HepG2 (cell line): ENCODE results near the gene WRAP73. TPM values are rescaled to one million over a fixed set of nuclear protein-coding genes. Genes with fewer than 3 reads are reported as not detected.
A peak's percentile ranks its signal among the peaks of the same experiment; 100 is the strongest.

Experiments
- CEBPB ChIP-seq: IDR thresholded peaks from 2 replicates; pipeline ENCODE4 v1.6.1; 2011; ENCODE audit warnings: low read depth, low read length, improper control_type of control experiment, borderline replicate concordance
- FOXP1 ChIP-seq, 2 experiments: fragments of 450-650 bp in 1 of 2; IDR thresholded peaks; 2 replicates each; pipeline ENCODE4 v1.6.1; 2017 to 2018; ENCODE audit warnings: antibody characterized with exemption in 1 of 2
- MYPOP ChIP-seq: sonication (generic); formaldehyde crosslinking; IDR thresholded peaks from 2 replicates; pipeline ENCODE4 v1.8.1; 2023; ENCODE audit warnings: mild to moderate bottlenecking, moderate library complexity, missing genetic modification reagents
- NFYB ChIP-seq: sonication (generic); formaldehyde crosslinking; IDR thresholded peaks from 2 replicates; pipeline ENCODE4 v1.4.0; 2020; ENCODE audit warnings: missing genetic modification reagents
- POGK ChIP-seq: sonication (generic); formaldehyde crosslinking; conservative IDR thresholded peaks from 2 replicates; pipeline ENCODE4 v1.8.0; 2022; ENCODE audit warnings: mild to moderate bottlenecking, moderate library complexity, missing genetic modification reagents
- RARG ChIP-seq: sonication (generic); formaldehyde crosslinking; IDR thresholded peaks from 2 replicates; pipeline ENCODE4 v1.4.0; 2020; ENCODE audit warnings: low read depth, mild to moderate bottlenecking, missing genetic modification reagents
- RFXANK ChIP-seq: IDR thresholded peaks from 2 replicates; pipeline ENCODE4 v1.6.1; 2016
- RNF2 ChIP-seq: fragments of 450-650 bp; conservative IDR thresholded peaks from 2 replicates; pipeline ENCODE4 v1.6.1; 2016; ENCODE audit warnings: low read depth
- SAP130 ChIP-seq: IDR thresholded peaks from 2 replicates; pipeline ENCODE4 v1.6.1; 2016; ENCODE audit warnings: low read depth
- ZBTB44 ChIP-seq: sonication (generic); formaldehyde crosslinking; IDR thresholded peaks from 2 replicates; pipeline ENCODE4 v1.4.0; 2020; ENCODE audit warnings: missing genetic modification reagents
- ZMYM3 ChIP-seq: sonication (generic); formaldehyde crosslinking; IDR thresholded peaks from 2 replicates; pipeline ENCODE4 v1.5.1; 2020; ENCODE audit warnings: mild to moderate bottlenecking, missing genetic modification reagents
- ZNF281 ChIP-seq: sonication (generic); formaldehyde crosslinking; IDR thresholded peaks from 2 replicates; pipeline ENCODE4 v1.4.0; 2020; ENCODE audit warnings: missing genetic modification reagents, borderline replicate concordance
- ZNF710 ChIP-seq: sonication (generic); formaldehyde crosslinking; IDR thresholded peaks from 2 replicates; pipeline ENCODE4 v1.5.0; 2020; ENCODE audit warnings: mild to moderate bottlenecking, missing genetic modification reagents, borderline replicate concordance
- ZNF75D ChIP-seq: sonication (generic); formaldehyde crosslinking; IDR thresholded peaks from 2 replicates; pipeline ENCODE4 v1.8.1; 2023; ENCODE audit warnings: missing genetic modification reagents, mild to moderate bottlenecking, borderline replicate concordance
- ZNF879 ChIP-seq: sonication (generic); formaldehyde crosslinking; IDR thresholded peaks from 2 replicates; pipeline ENCODE4 v1.8.1; 2023; ENCODE audit warnings: missing genetic modification reagents
- polyA plus RNA-seq, 8 experiments: library from polyadenylated mRNA; depleted of rRNA in 3 of 8; stranded (reverse) in 7 of 8; unstranded in 1 of 8; fragments of >200 nt; fragmentation: Illumina TruSeq in 4 of 8; extraction: Trizol in 4 of 8; gene quantifications; 2 replicates each; pipeline versions ENCODE4 v1.2.1 to v1.2.3, GENCODE V29; 2011 to 2016; ENCODE audit warnings: low read depth in 4 of 8, missing spikeins in 1 of 8, mixed read lengths in 1 of 8; ENCODE audit not compliant: insufficient read depth in 1 of 8
- total RNA-seq, 5 experiments: library from RNA; depleted of rRNA; stranded (reverse); fragments of >200 nt; fragmentation: Illumina TruSeq; extraction: Trizol; gene quantifications; 2 replicates each; pipeline ENCODE4 v1.2.3, GENCODE V29; 2016; ENCODE audit warnings: low read depth in 1 of 5

Gene WRAP73
- total and polyA plus RNA-seq, 2 of the 13 experiments (the other 11 are each of a cell fraction or from before 2014, with no cell fraction given), result 18.1 to 40.4 TPM

GRCh38 chr1:3618881-3619671 is 30.8 kb downstream of the WRAP73 start (continued):
- TF ChIP-seq RFXANK (CRISPR knock-in tag) (no peak), ZBTB44 (CRISPR knock-in tag) (no peak), ZNF710 (CRISPR knock-in tag) (no peak), CEBPB (0 out of 2 replicates have a peak, but pooled peaks have one; percentile 9), POGK (CRISPR knock-in tag) (0 out of 2 replicates have a peak, but pooled peaks have one; percentile 28), RNF2 (0 out of 2 replicates have a peak, but pooled peaks have one; percentile 24), NFYB (CRISPR knock-in tag) (0 out of 2 replicates have a peak, but pooled peaks have one; percentile 19), SAP130 (CRISPR knock-in tag) (peak; percentile 23; the same call in 1 of the 2 replicates), ZMYM3 (CRISPR knock-in tag) (no peak), ZNF281 (CRISPR knock-in tag) (no peak; the same call in 1 of the 2 replicates), MYPOP (CRISPR knock-in tag) (no peak), RARG (CRISPR knock-in tag) (no peak), FOXP1 (IDR thresholded peaks at IDR 0.05) (no peak), FOXP1 (CRISPR knock-in tag; IDR thresholded peaks at IDR 0.05) (0 out of 2 replicates have a peak, but pooled peaks have one; percentile 16), ZNF879 (CRISPR knock-in tag) (no peak), ZNF75D (CRISPR knock-in tag) (no peak)
